Thyroid gland (tissue), 4 donors: ENCODE results near the gene POLK. TPM values are rescaled to one million over a fixed set of nuclear protein-coding genes. Genes with fewer than 3 reads are reported as not detected.
"Not testable (repeated sequence)": the region's sequence is repeated elsewhere in the genome, so short reads cannot be mapped to it uniquely, and the experiment has no call there.

Experiments used
- DNase-seq, 2 donors: peaks; one replicate each; pipeline ENCODE4 v3.0.0-alpha.2; 2019
- H3K27ac ChIP-seq, 3 donors: fragments of 200-600 bp; sonication (generic); 1 replicate in 2 of 3; 2 replicates in 1 of 3; pipeline ENCODE4 v1.5.1; 2016 to 2019; ENCODE audit warnings: mild to moderate bottlenecking in 1 of 3, moderate library complexity in 1 of 3
- H3K27me3 ChIP-seq: fragments of 200-600 bp; sonication (generic); one replicate; pipeline ENCODE4 v1.5.1; 2019
- H3K36me3 ChIP-seq, 2 donors: fragments of 200-600 bp; sonication (generic); one replicate each; pipeline ENCODE4 v1.5.1; 2016 to 2019
- H3K4me1 ChIP-seq, 2 donors: fragments of 200-600 bp; sonication (generic); one replicate each; pipeline ENCODE4 v1.5.1; 2017 to 2019
- H3K4me3 ChIP-seq, 3 donors: fragments of 200-600 bp; sonication (generic); replicated peaks in 1 of 3; 1 replicate in 2 of 3; 2 replicates in 1 of 3; pipeline ENCODE4 v1.5.1; 2016; ENCODE audit warnings: mild to moderate bottlenecking in 1 of 3
- H3K9me3 ChIP-seq: fragments of 200-600 bp; sonication (generic); one replicate; pipeline ENCODE4 v1.5.1; 2017
- POLR2A ChIP-seq, 2 donors: fragments of 450-650 bp; IDR thresholded peaks; one replicate each; pipeline ENCODE4 v1.6.1; 2017; ENCODE audit warnings: antibody characterized with exemption in 2 of 2, mild to moderate bottlenecking in 2 of 2, moderate library complexity in 1 of 2
- WGBS, 2 donors: methylation state at CpG; one replicate each; pipeline ENCODE4 v1.1.5; 2017; 5-methylcytosine and 5-hydroxymethylcytosine counted together
- intact Hi-C: fragments of 100-400 bp; cut with DNase I; formaldehyde crosslinking; loops from one replicate; pipeline ENCODE4 v1.15.1; 2023
- total RNA-seq, 4 donors: library from RNA; depleted of rRNA; stranded (reverse); fragments of >200 nt; gene quantifications; one replicate each; pipeline ENCODE4 v1.2.3, GENCODE V29; 2016
- TF ChIP-seq, protein P1 (sequence below), 6 experiments: fragments of 200-600 bp in 3 of 6; fragments of 450-650 bp in 3 of 6; sonication (generic) in 3 of 6; IDR thresholded peaks; one replicate each; pipeline ENCODE4 v1.5.1; 2016 to 2019; ENCODE audit warnings: antibody characterized with exemption in 6 of 6, mild to moderate bottlenecking in 2 of 6, inconsistent platforms in 1 of 6, moderate library complexity in 1 of 6

The POLK gene
- total RNA-seq, 4 donors from 2014 or later, result 49.8 to 74.5 (median 63.3) TPM

DNA sequence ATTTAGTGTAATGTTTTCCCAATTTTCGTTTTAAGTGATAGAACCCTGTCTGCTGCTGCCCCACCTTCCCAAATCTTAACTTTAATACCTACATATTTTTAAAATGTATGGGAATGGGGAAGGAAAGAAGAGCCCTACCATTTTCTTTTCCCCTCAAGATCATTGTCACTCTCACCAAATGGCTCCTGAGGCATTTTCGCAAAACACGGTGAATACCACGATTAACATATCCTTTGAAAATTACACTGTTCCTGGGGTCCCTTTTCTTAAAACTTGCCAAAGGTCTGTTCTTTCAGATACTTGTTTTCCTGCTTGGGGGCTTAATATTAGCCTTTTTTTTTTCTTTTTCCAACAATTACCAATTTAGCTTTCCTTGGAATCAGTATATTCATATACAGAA lies 36.3 kb upstream of the POLK start:
- no peak for DNase-seq
- Histone ChIP-seq H3K4me1 (peaks cover 0 to 12% of the 10 kb centered on the region in 2 donors), H3K36me3 (no peaks in the 10 kb centered on the region), H3K4me3 (no peak overlapping the region), H3K27ac (no peak overlapping the region), H3K9me3 (no peaks in the 10 kb centered on the region), H3K27me3 (no peaks in the 10 kb centered on the region)
- TF ChIP-seq, protein P1, sequence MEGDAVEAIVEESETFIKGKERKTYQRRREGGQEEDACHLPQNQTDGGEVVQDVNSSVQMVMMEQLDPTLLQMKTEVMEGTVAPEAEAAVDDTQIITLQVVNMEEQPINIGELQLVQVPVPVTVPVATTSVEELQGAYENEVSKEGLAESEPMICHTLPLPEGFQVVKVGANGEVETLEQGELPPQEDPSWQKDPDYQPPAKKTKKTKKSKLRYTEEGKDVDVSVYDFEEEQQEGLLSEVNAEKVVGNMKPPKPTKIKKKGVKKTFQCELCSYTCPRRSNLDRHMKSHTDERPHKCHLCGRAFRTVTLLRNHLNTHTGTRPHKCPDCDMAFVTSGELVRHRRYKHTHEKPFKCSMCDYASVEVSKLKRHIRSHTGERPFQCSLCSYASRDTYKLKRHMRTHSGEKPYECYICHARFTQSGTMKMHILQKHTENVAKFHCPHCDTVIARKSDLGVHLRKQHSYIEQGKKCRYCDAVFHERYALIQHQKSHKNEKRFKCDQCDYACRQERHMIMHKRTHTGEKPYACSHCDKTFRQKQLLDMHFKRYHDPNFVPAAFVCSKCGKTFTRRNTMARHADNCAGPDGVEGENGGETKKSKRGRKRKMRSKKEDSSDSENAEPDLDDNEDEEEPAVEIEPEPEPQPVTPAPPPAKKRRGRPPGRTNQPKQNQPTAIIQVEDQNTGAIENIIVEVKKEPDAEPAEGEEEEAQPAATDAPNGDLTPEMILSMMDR (IDR thresholded peaks at IDR 0.05), result no peak
- no peak for TF ChIP-seq POLR2A (IDR thresholded peaks at IDR 0.05)
- intact Hi-C loops, result no loop called here
- WGBS, 2 donors, result 83% methylated on average over 4 of the region's 4 CpGs

DNA sequence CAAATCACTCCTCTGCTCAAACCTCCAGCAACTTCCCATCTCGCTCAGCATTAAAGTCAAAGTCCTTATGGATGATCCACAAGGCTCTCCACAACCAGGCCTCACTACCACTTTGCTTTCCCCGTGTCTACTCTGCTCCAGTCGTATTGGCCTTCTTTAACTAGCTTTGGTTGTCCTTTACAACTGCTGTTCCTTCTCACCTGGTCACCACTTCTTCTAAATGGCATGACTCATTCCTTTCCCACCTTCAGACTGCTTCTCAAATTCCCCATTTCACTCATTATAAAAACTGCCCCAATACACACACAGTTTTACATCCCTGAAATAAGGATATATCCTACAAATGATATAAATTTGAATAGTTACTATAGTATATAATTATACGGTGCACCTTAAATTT lies 30.7 kb upstream of the POLK start:
- 95 to 97% methylated on average over 4 of the region's 4 CpGs for WGBS, 2 donors
- Histone ChIP-seq H3K4me3 (no peak overlapping the region), H3K27ac (no peak overlapping the region), H3K4me1 (peaks cover 0 to 16% of the 10 kb centered on the region in 2 donors), H3K36me3 (no peaks in the 10 kb centered on the region), H3K27me3 (no peaks in the 10 kb centered on the region), H3K9me3 (no peaks in the 10 kb centered on the region)
- intact Hi-C loops, result no loop called here
- no peak for TF ChIP-seq POLR2A (IDR thresholded peaks at IDR 0.05)
- TF ChIP-seq, protein P1 (IDR thresholded peaks at IDR 0.05), result no peak
- no peak for DNase-seq

DNA sequence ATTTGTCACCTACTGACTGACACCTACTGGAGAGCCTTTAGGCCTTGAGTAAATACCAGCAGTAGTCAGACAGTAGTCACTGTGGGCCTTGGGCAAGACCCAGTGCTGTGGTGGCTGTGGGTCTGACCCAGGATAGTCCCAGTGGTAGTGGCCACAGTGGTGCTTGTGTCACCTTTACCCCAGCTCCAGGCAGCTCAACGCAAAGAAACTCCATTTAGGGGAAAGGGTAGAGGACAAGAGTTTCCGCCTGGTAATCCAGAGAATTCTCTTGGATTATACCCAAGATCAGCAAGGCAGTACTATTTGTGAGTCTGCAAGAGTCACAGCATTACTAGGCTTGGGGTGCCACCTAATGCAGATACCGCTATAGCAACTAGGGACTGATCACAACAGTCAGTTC lies 29.2 kb upstream of the POLK start:
- 86 to 91% methylated on average over 3 of the region's 3 CpGs for WGBS, 2 donors
- H3K4me1 ChIP-seq, result peaks cover 0 to 6% of the 10 kb centered on the region in 2 donors
- TF ChIP-seq, protein P1 (IDR thresholded peaks at IDR 0.05), result no peak
- no peak for TF ChIP-seq POLR2A (IDR thresholded peaks at IDR 0.05)
- no peaks in the 10 kb centered on the region for H3K9me3 ChIP-seq
- DNase-seq, result no peak
- H3K27me3 ChIP-seq, result no peaks in the 10 kb centered on the region
- intact Hi-C loops, result no loop called here
- H3K36me3 ChIP-seq, result no peaks in the 10 kb centered on the region
- H3K27ac ChIP-seq, result no peak overlapping the region
- H3K4me3 ChIP-seq, result no peak overlapping the region

DNA sequence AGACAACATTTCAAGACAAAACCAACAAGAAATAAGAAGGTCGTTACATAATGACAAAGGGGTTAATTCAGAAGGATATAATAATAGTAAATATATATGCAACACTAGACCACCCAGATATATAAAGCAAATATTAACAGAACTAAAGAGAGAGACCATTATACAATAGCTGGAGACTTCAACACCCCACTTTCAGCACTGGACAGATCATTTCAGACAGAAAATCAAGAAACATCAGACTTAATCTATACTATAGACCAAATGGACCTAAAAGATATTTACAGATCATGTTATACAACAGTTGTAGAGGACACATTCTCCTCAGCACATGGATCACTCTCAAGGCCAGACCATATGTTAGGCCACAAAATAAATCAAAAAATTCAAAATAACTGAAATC lies 27.1 kb upstream of the POLK start:
- no peaks in the 10 kb centered on the region for H3K9me3 ChIP-seq
- H3K36me3 ChIP-seq, result no peaks in the 10 kb centered on the region
- intact Hi-C loops, result no loop called here
- WGBS, 2 donors, result 79 to 85% methylated on average over 1 of the region's 1 CpG
- no peak for DNase-seq
- TF ChIP-seq, protein P1 (IDR thresholded peaks at IDR 0.05), result no peak
- no peak for TF ChIP-seq POLR2A (IDR thresholded peaks at IDR 0.05)
- no peaks in the 10 kb centered on the region for H3K27me3 ChIP-seq
- no peak overlapping the region for H3K27ac ChIP-seq
- H3K4me3 ChIP-seq, result no peak overlapping the region
- peaks cover 0 to 6% of the 10 kb centered on the region in 2 donors for H3K4me1 ChIP-seq

DNA sequence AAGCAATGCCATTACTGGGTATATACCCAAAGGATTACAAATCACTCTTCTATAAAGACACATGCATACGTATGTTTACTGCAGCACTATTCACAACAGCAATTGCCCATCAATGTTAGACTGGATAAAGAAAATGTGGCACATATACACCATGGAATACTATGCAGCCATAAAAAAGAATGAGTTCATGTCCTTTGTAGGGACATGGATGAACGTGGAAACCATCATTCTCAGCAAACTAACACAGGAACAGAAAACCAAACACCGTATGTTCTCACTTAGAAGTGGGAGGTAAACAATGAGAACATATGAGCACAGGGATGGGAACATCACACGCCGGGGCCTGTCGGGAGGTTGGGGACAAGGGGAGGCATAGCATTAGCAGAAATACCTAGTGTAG lies 21.8 kb upstream of the POLK start:
- WGBS, 2 donors, result 96 to 99% methylated on average over 6 of the region's 6 CpGs
- H3K36me3 ChIP-seq, result not testable (repeated sequence)

DNA sequence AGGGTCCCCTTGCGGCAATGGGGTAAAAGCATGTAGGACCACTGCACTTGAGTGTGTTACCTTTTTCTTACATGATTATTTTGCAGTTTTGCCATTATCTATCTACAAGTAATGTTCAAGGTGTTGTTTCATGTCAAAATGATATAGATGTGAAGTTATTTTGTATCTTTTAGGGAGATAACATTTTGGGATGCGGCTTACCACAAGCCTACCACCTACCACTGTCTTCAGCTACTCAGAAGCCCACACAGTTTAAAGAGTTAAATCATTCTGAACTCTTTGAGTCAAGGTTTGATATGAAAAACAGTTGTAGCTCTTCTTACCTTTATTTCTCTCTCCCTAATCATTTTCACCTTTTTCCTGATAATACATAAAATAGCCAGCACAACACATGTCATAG lies 20.1 kb upstream of the POLK start:
- no peaks in the 10 kb centered on the region for H3K27me3 ChIP-seq
- H3K9me3 ChIP-seq, result no peaks in the 10 kb centered on the region
- no peaks in the 10 kb centered on the region for H3K4me1 ChIP-seq
- peaks cover 0 to 6% of the 10 kb centered on the region in 2 donors for H3K36me3 ChIP-seq
- WGBS, 2 donors, result 95 to 97% methylated on average over 2 of the region's 2 CpGs
- TF ChIP-seq, protein P1 (IDR thresholded peaks at IDR 0.05), result no peak
- TF ChIP-seq POLR2A (IDR thresholded peaks at IDR 0.05), result no peak
- H3K27ac ChIP-seq, result no peak overlapping the region
- intact Hi-C loops, result no loop called here
- no peak for DNase-seq
- no peak overlapping the region for H3K4me3 ChIP-seq

More for the DNA sequence above, 21.8 kb upstream of the POLK start:
- DNase-seq, H3K9me3 ChIP-seq, H3K27me3 ChIP-seq, intact Hi-C loops, H3K27ac ChIP-seq, H3K4me1 ChIP-seq, H3K4me3 ChIP-seq: not testable (repeated sequence)
